ENCODE data around the gene POLE2. TPM values are rescaled to one million over a fixed set of nuclear protein-coding genes. Genes with fewer than 3 reads are reported as not detected.
A peak's percentile ranks its signal among the peaks of the same experiment; 100 is the strongest.
"Not testable (repeated sequence)": the region's sequence is repeated elsewhere in the genome, so short reads cannot be mapped to it uniquely, and the experiment has no call there.

Gene POLE2
- total RNA-seq (ENCODE audit: unreplicated experiment), result 2.4 TPM
- long read RNA-seq, result 0 reads

- Mint-ChIP-seq H3K4me1 (ENCODE audit: low read depth, unreplicated experiment) (peaks cover 2% of the 10 kb centered on the region), H3K27me3 (ENCODE audit: unreplicated experiment) (no peaks in the 10 kb centered on the region), H3K27ac (ENCODE audit: unreplicated experiment) (peak within 1 kb of the TSS; percentile 72), H3K4me3 (ENCODE audit: unreplicated experiment) (peak within 1 kb of the TSS; percentile 87), H3K9me3 (ENCODE audit: unreplicated experiment) (peaks cover 4% of the 10 kb centered on the region), H3K36me3 (ENCODE audit: unreplicated experiment) (no peaks in the 10 kb centered on the region)
- DNase-seq, result peak; percentile 82
- TF ChIP-seq CTCF (IDR thresholded peaks at IDR 0.05; ENCODE audit: partially characterized antibody, unreplicated experiment), result no peak
These were observed at the start of gene POLE2 for GRCh38 chr14:49687942-49688700. POLE2 (minus strand) TSS chr14:49688214; CDS start chr14:49688203, 11 bp downstream.

- not testable (repeated sequence) for H3K27ac Mint-ChIP-seq (ENCODE audit: unreplicated experiment); H3K4me3 Mint-ChIP-seq (ENCODE audit: unreplicated experiment); H3K9me3 Mint-ChIP-seq (ENCODE audit: unreplicated experiment); H3K36me3 Mint-ChIP-seq (ENCODE audit: unreplicated experiment); DNase-seq; H3K27me3 Mint-ChIP-seq (ENCODE audit: unreplicated experiment); H3K4me1 Mint-ChIP-seq (ENCODE audit: low read depth, unreplicated experiment)
These were observed 47.7 kb upstream of the POLE2 start for GRCh38 chr14:49735669-49736068.

- Mint-ChIP-seq H3K27ac (ENCODE audit: unreplicated experiment) (no peak overlapping the region), H3K36me3 (ENCODE audit: unreplicated experiment) (no peaks in the 10 kb centered on the region), H3K4me3 (ENCODE audit: unreplicated experiment) (no peak overlapping the region), H3K9me3 (ENCODE audit: unreplicated experiment) (no peaks in the 10 kb centered on the region), H3K27me3 (ENCODE audit: unreplicated experiment) (no peaks in the 10 kb centered on the region), H3K4me1 (ENCODE audit: low read depth, unreplicated experiment) (no peaks in the 10 kb centered on the region)
- DNase-seq, result no peak
- no peak for TF ChIP-seq CTCF (IDR thresholded peaks at IDR 0.05; ENCODE audit: partially characterized antibody, unreplicated experiment)
These were observed 45.8 kb upstream of the POLE2 start for GRCh38 chr14:49733836-49734235.

- no peak overlapping the region for H3K4me3 Mint-ChIP-seq (ENCODE audit: unreplicated experiment)
- no peaks in the 10 kb centered on the region for H3K27me3 Mint-ChIP-seq (ENCODE audit: unreplicated experiment)
- no peak overlapping the region for H3K27ac Mint-ChIP-seq (ENCODE audit: unreplicated experiment)
- H3K4me1 Mint-ChIP-seq (ENCODE audit: low read depth, unreplicated experiment), result no peaks in the 10 kb centered on the region
- no peak for DNase-seq
- TF ChIP-seq CTCF (IDR thresholded peaks at IDR 0.05; ENCODE audit: partially characterized antibody, unreplicated experiment), result no peak
- H3K9me3 Mint-ChIP-seq (ENCODE audit: unreplicated experiment), result no peaks in the 10 kb centered on the region
- no peaks in the 10 kb centered on the region for H3K36me3 Mint-ChIP-seq (ENCODE audit: unreplicated experiment)
These were observed 44.9 kb upstream of the POLE2 start for GRCh38 chr14:49732896-49733295.

GRCh38 chr14:49727171-49727570 is 39.2 kb upstream of the POLE2 start:
- no peaks in the 10 kb centered on the region for H3K9me3 Mint-ChIP-seq (ENCODE audit: unreplicated experiment)
- no peaks in the 10 kb centered on the region for H3K27me3 Mint-ChIP-seq (ENCODE audit: unreplicated experiment)
- DNase-seq, result no peak
- no peak overlapping the region for H3K4me3 Mint-ChIP-seq (ENCODE audit: unreplicated experiment)
- no peak overlapping the region for H3K27ac Mint-ChIP-seq (ENCODE audit: unreplicated experiment)
- H3K36me3 Mint-ChIP-seq (ENCODE audit: unreplicated experiment), result no peaks in the 10 kb centered on the region
- no peaks in the 10 kb centered on the region for H3K4me1 Mint-ChIP-seq (ENCODE audit: low read depth, unreplicated experiment)
- no peak for TF ChIP-seq CTCF (IDR thresholded peaks at IDR 0.05; ENCODE audit: partially characterized antibody, unreplicated experiment)

- not testable (repeated sequence) for H3K9me3 Mint-ChIP-seq (ENCODE audit: unreplicated experiment); DNase-seq; H3K4me3 Mint-ChIP-seq (ENCODE audit: unreplicated experiment); H3K27ac Mint-ChIP-seq (ENCODE audit: unreplicated experiment); H3K27me3 Mint-ChIP-seq (ENCODE audit: unreplicated experiment); H3K4me1 Mint-ChIP-seq (ENCODE audit: low read depth, unreplicated experiment)
- peaks cover 14% of the 10 kb centered on the region for H3K36me3 Mint-ChIP-seq (ENCODE audit: unreplicated experiment)
These were observed 33.9 kb upstream of the POLE2 start for GRCh38 chr14:49721733-49722435.
